CD4-positive, alpha-beta memory T cell (primary cell): ENCODE data around the gene RANBP3. TPM values are rescaled to one million over a fixed set of nuclear protein-coding genes. Genes with fewer than 3 reads are reported as not detected.

Experiments
- CTCF ChIA-PET: fragments of 350-600 bp; sonication (Branson Sonifier 250); formaldehyde crosslinking; loops from one replicate; lab custom pipeline; 2021; ENCODE audit warnings: inconsistent platforms; ENCODE audit not compliant: partially characterized antibody; lab: Charles Lee
- POLR2A ChIA-PET: fragments of 350-600 bp; sonication (Branson Sonifier 250); formaldehyde crosslinking; loops from one replicate; lab custom pipeline; 2021; ENCODE audit not compliant: partially characterized antibody; lab: Charles Lee
- DNase-seq, 5 donors: peaks; one replicate each; pipeline versions ENCODE4 v3.0.0 to v3.0.0-alpha.2; 2020 to 2022; ENCODE audit warnings: mixed read lengths in 1 of 5
- H3K27ac ChIP-seq: one replicate; pipeline ENCODE4 v1.7.0; 2013; ENCODE audit warnings: low read depth, low read length
- H3K27me3 ChIP-seq: 2 replicates; pipeline ENCODE4 v1.7.0; 2013; ENCODE audit warnings: mild to moderate bottlenecking, low read length, moderate library complexity; ENCODE audit not compliant: insufficient read depth
- H3K36me3 ChIP-seq: 2 replicates; pipeline ENCODE4 v1.7.0; 2013; ENCODE audit warnings: mild to moderate bottlenecking, low read length, moderate library complexity; ENCODE audit not compliant: insufficient read depth
- H3K4me1 ChIP-seq: 2 replicates; pipeline ENCODE4 v1.7.0; 2013; ENCODE audit warnings: mild to moderate bottlenecking, low read length, moderate library complexity; ENCODE audit not compliant: insufficient read depth
- H3K4me3 ChIP-seq, 2 donors: one replicate each; pipeline ENCODE4 v1.7.0; 2013; ENCODE audit warnings: low read length in 2 of 2, mild to moderate bottlenecking in 1 of 2
- H3K9me3 ChIP-seq, 2 donors: one replicate each; pipeline ENCODE4 v1.7.0; 2013; ENCODE audit warnings: low read length in 2 of 2, control low read depth in 1 of 2; ENCODE audit not compliant: control insufficient read depth in 1 of 2
- H3K27ac Mint-ChIP-seq, 7 donors: one replicate each; pipeline ENCODE4 v1.8.0; 2020 to 2021; ENCODE audit warnings: mixed read lengths in 7 of 7, mild to moderate bottlenecking in 6 of 7, inconsistent platforms in 3 of 7, moderate library complexity in 3 of 7
- H3K27me3 Mint-ChIP-seq, 2 donors: one replicate each; pipeline ENCODE4 v1.8.0; 2020 to 2021; ENCODE audit warnings: mixed read lengths in 2 of 2
- H3K36me3 Mint-ChIP-seq, 2 donors: one replicate each; pipeline ENCODE4 v1.8.0; 2020 to 2021; ENCODE audit warnings: mixed read lengths in 2 of 2, inconsistent platforms in 1 of 2, mild to moderate bottlenecking in 1 of 2
- H3K4me1 Mint-ChIP-seq, 4 donors: one replicate each; pipeline ENCODE4 v1.8.0; 2020 to 2021; ENCODE audit warnings: mixed read lengths in 4 of 4, mild to moderate bottlenecking in 1 of 4
- H3K4me3 Mint-ChIP-seq, 8 donors: one replicate each; pipeline ENCODE4 v1.8.0; 2020 to 2021; ENCODE audit warnings: mixed read lengths in 8 of 8, mild to moderate bottlenecking in 7 of 8, moderate library complexity in 6 of 8, inconsistent platforms in 3 of 8
- H3K9me3 Mint-ChIP-seq, 8 donors: one replicate each; pipeline ENCODE4 v1.8.0; 2020 to 2021; ENCODE audit warnings: mixed read lengths in 8 of 8, mild to moderate bottlenecking in 5 of 8, inconsistent platforms in 3 of 8, moderate library complexity in 1 of 8
- intact Hi-C: fragments of 100-400 bp; cut with micrococcal nuclease; formaldehyde crosslinking; loops from one replicate; pipeline ENCODE4 v1.15.1; 2023
- polyA plus RNA-seq, 2 donors: library from polyadenylated mRNA; unstranded; fragments of 300-500 nt; fragmentation: Illumina TruSeq; gene quantifications; one replicate each; pipeline ENCODE4 v1.2.3, GENCODE V29; 2021
- total RNA-seq, 2 experiments: library from RNA; stranded (reverse); gene quantifications; one replicate each; pipeline ENCODE4 v1.2.3, GENCODE V29; 2021

The RANBP3 gene
- total and polyA plus RNA-seq, 4 experiments from 2014 or later: 3.4 to 94.9 (median 47.9) TPM

GRCh38 chr19:5975388-5975728 lies 2.6 kb downstream of the RANBP3 start:
- Histone ChIP-seq H3K36me3 (peaks cover 16% of the 10 kb centered on the region), H3K27ac (peak overlapping the region; percentile 19), H3K4me1 (peaks cover 88% of the 10 kb centered on the region), H3K27me3 (no peaks in the 10 kb centered on the region), H3K4me3 (no peak overlapping the region), H3K9me3 (no peaks in the 10 kb centered on the region)
- CTCF ChIA-PET: interaction anchor here (0.7 to 6.1 kb wide), 4 partner anchors 8 to 47 kb away, joined by 3 to 68 read pairs (median 4); no protein-coding TSS in a partner anchor
- H3K9me3 Mint-ChIP-seq: peaks cover 0 to 2% (median 0%) of the 10 kb centered on the region in 8 donors
- H3K27me3 Mint-ChIP-seq: no peaks in the 10 kb centered on the region
- no peak for DNase-seq
- H3K36me3 Mint-ChIP-seq: peaks cover 6 to 46% of the 10 kb centered on the region in 2 donors
- H3K4me3 Mint-ChIP-seq: peak overlapping the region; percentile 91 to 96 (median 92)
- H3K27ac Mint-ChIP-seq: peak overlapping the region; percentile 6 to 91 (median 79)
- peaks cover 48 to 86% (median 65%) of the 10 kb centered on the region in 4 donors for H3K4me1 Mint-ChIP-seq
- intact Hi-C loops: loop anchor here (5.0 kb wide), 1 partner anchor 137 kb away; the partner anchor contains the start of gene RFX2
- POLR2A ChIA-PET: interaction anchor here (0.8 to 2.4 kb wide), 4 partner anchors 13 to 147 kb away, joined by 5 to 6 read pairs (median 6); partner anchors contain the start of gene NDUFA11

GRCh38 chr19:5974721-5975387 lies 3.1 kb downstream of the RANBP3 start:
- H3K36me3 ChIP-seq: peaks cover 16% of the 10 kb centered on the region
- peaks cover 6 to 46% of the 10 kb centered on the region in 2 donors for H3K36me3 Mint-ChIP-seq
- POLR2A ChIA-PET: interaction anchor here (1.0 to 1.2 kb wide), 2 partner anchors 13 to 71 kb away, joined by 5 to 6 read pairs; partner anchors contain the start of gene NDUFA11
- peaks cover 88% of the 10 kb centered on the region for H3K4me1 ChIP-seq
- H3K27ac Mint-ChIP-seq: peak overlapping the region; percentile 72 to 88 (median 79)
- peak overlapping the region; percentile 19 for H3K27ac ChIP-seq
- H3K4me3 ChIP-seq: no peak overlapping the region
- CTCF ChIA-PET: interaction anchor here (0.7 to 6.1 kb wide), 3 partner anchors 8 to 47 kb away, joined by 3 to 68 read pairs (median 4); no protein-coding TSS in a partner anchor
- no peaks in the 10 kb centered on the region for H3K27me3 ChIP-seq
- H3K27me3 Mint-ChIP-seq: no peaks in the 10 kb centered on the region
- peaks cover 0 to 2% (median 0%) of the 10 kb centered on the region in 8 donors for H3K9me3 Mint-ChIP-seq
- intact Hi-C loops: loop anchor here (5.0 kb wide), 1 partner anchor 137 kb away; the partner anchor contains the start of gene RFX2
- H3K9me3 ChIP-seq: no peaks in the 10 kb centered on the region
- H3K4me1 Mint-ChIP-seq: peaks cover 50 to 86% (median 66%) of the 10 kb centered on the region in 4 donors
- DNase-seq: peak in 3 of 5 donors; percentile 16 to 82 (median 29)
- H3K4me3 Mint-ChIP-seq: peak overlapping the region; percentile 57 to 94 (median 70)

- peaks cover 6 to 46% of the 10 kb centered on the region in 2 donors for H3K36me3 Mint-ChIP-seq
- H3K4me3 ChIP-seq: no peak overlapping the region
- H3K27ac Mint-ChIP-seq: peak overlapping the region; percentile 29 to 88 (median 77)
- H3K27me3 Mint-ChIP-seq: no peaks in the 10 kb centered on the region
- peak overlapping the region; percentile 19 for H3K27ac ChIP-seq
- POLR2A ChIA-PET: interaction anchor here (1.0 kb wide), 1 partner anchor 12 kb away, joined by 6 read pairs; no protein-coding TSS in a partner anchor
- H3K4me1 ChIP-seq: peaks cover 88% of the 10 kb centered on the region
- no peaks in the 10 kb centered on the region for H3K27me3 ChIP-seq
- peaks cover 16% of the 10 kb centered on the region for H3K36me3 ChIP-seq
- H3K9me3 Mint-ChIP-seq: peaks cover 0 to 2% (median 0%) of the 10 kb centered on the region in 8 donors
- peaks cover 48 to 87% (median 66%) of the 10 kb centered on the region in 4 donors for H3K4me1 Mint-ChIP-seq
- CTCF ChIA-PET: no interaction called here
- H3K9me3 ChIP-seq: no peaks in the 10 kb centered on the region
- intact Hi-C loops: no loop called here
- H3K4me3 Mint-ChIP-seq: peak overlapping the region in 5 of 8 donors; percentile 21 to 91 (median 59)
- DNase-seq: no peak
Measured at GRCh38 chr19:5973867-5974635, 3.9 kb downstream of the RANBP3 start.

- Histone ChIP-seq H3K27me3 (no peaks in the 10 kb centered on the region), H3K9me3 (no peaks in the 10 kb centered on the region), H3K27ac (no peak overlapping the region), H3K4me1 (peaks cover 88% of the 10 kb centered on the region), H3K4me3 (no peak overlapping the region), H3K36me3 (peaks cover 16% of the 10 kb centered on the region)
- Mint-ChIP-seq H3K36me3 (peaks cover 6 to 50% of the 10 kb centered on the region in 2 donors), H3K4me1 (peaks cover 50 to 88% (median 67%) of the 10 kb centered on the region in 4 donors), H3K9me3 (peaks cover 0 to 2% (median 0%) of the 10 kb centered on the region in 8 donors), H3K27ac (peak overlapping the region in 1 of 7 donors; percentile 69), H3K4me3 (no peak overlapping the region), H3K27me3 (no peaks in the 10 kb centered on the region)
- intact Hi-C loops: no loop called here
- ChIA-PET POLR2A (interaction anchor here (2.8 kb wide), 1 partner anchor 11 kb away, joined by 19 read pairs; no protein-coding TSS in a partner anchor), CTCF (interaction anchor here (2.7 kb wide), 1 partner anchor 11 kb away, joined by 9 read pairs; no protein-coding TSS in a partner anchor)
- DNase-seq: no peak
Measured at GRCh38 chr19:5973376-5973775, 4.6 kb downstream of the RANBP3 start.

GRCh38 chr19:5972355-5972731 lies 5.6 kb downstream of the RANBP3 start:
- peak overlapping the region in 3 of 7 donors; percentile 19 to 73 (median 27) for H3K27ac Mint-ChIP-seq
- no peaks in the 10 kb centered on the region for H3K9me3 ChIP-seq
- peaks cover 16% of the 10 kb centered on the region for H3K36me3 ChIP-seq
- DNase-seq: no peak
- intact Hi-C loops: no loop called here
- peaks cover 9 to 51% of the 10 kb centered on the region in 2 donors for H3K36me3 Mint-ChIP-seq
- peaks cover 55 to 93% (median 69%) of the 10 kb centered on the region in 4 donors for H3K4me1 Mint-ChIP-seq
- H3K27me3 Mint-ChIP-seq: no peaks in the 10 kb centered on the region
- H3K27ac ChIP-seq: no peak overlapping the region
- H3K4me3 ChIP-seq: no peak overlapping the region
- peak overlapping the region in 2 of 8 donors; percentile 43 to 61 for H3K4me3 Mint-ChIP-seq
- peaks cover 98% of the 10 kb centered on the region for H3K4me1 ChIP-seq
- CTCF ChIA-PET: interaction anchor here (1.8 to 2.7 kb wide), 3 partner anchors 10 to 50 kb away, joined by 7 to 9 read pairs (median 9); no protein-coding TSS in a partner anchor
- POLR2A ChIA-PET: interaction anchor here (1.0 to 2.8 kb wide), 2 partner anchors 10 to 252 kb away, joined by 3 to 19 read pairs; partner anchors contain the start of genes CATSPERD and LONP1
- H3K27me3 ChIP-seq: no peaks in the 10 kb centered on the region
- H3K9me3 Mint-ChIP-seq: no peaks in the 10 kb centered on the region

- intact Hi-C loops: no loop called here
- no peaks in the 10 kb centered on the region for H3K9me3 Mint-ChIP-seq
- H3K27me3 Mint-ChIP-seq: no peaks in the 10 kb centered on the region
- H3K4me3 ChIP-seq: no peak overlapping the region
- peak overlapping the region in 4 of 7 donors; percentile 15 to 83 (median 66) for H3K27ac Mint-ChIP-seq
- H3K36me3 ChIP-seq: peaks cover 16% of the 10 kb centered on the region
- H3K36me3 Mint-ChIP-seq: peaks cover 9 to 47% of the 10 kb centered on the region in 2 donors
- CTCF ChIA-PET: interaction anchor here (1.7 to 2.7 kb wide), 4 partner anchors 10 to 51 kb away, joined by 4 to 9 read pairs (median 8); no protein-coding TSS in a partner anchor
- no peaks in the 10 kb centered on the region for H3K27me3 ChIP-seq
- no peak overlapping the region for H3K27ac ChIP-seq
- peaks cover 98% of the 10 kb centered on the region for H3K4me1 ChIP-seq
- no peaks in the 10 kb centered on the region for H3K9me3 ChIP-seq
- POLR2A ChIA-PET: interaction anchor here (1.0 to 2.8 kb wide), 2 partner anchors 9 to 252 kb away, joined by 3 to 19 read pairs; partner anchors contain the start of genes CATSPERD and LONP1
- no peak for DNase-seq
- peaks cover 53 to 93% (median 68%) of the 10 kb centered on the region in 4 donors for H3K4me1 Mint-ChIP-seq
- peak overlapping the region in 2 of 8 donors; percentile 43 to 61 for H3K4me3 Mint-ChIP-seq
Measured at GRCh38 chr19:5971714-5972354, 6.1 kb downstream of the RANBP3 start.
